ENCODE results near the gene CLCA2.

- TF ChIP-seq HDAC2 (IDR thresholded peaks at IDR 0.05; ENCODE audit: borderline replicate concordance in 1 of 2, low read depth in 2 of 2, low read length in 2 of 2) (no peak), POLR2AphosphoS5 (IDR thresholded peaks at IDR 0.05; ENCODE audit: low read depth, low read length) (no peak), CBX5 (IDR thresholded peaks at IDR 0.05; ENCODE audit: low read depth, low read length) (no peak), GABPA (IDR thresholded peaks at IDR 0.05; ENCODE audit: borderline replicate concordance, insufficient read depth, low read length) (no peak), POLR2A (IDR thresholded peaks at IDR 0.05; ENCODE audit: control extremely low read depth in 1 of 2, low read depth in 2 of 2, low read length in 2 of 2) (no peak), TEAD4 (IDR thresholded peaks at IDR 0.05; ENCODE audit: low read depth, low read length) (no peak)
- TF ChIP-seq, protein P1, sequence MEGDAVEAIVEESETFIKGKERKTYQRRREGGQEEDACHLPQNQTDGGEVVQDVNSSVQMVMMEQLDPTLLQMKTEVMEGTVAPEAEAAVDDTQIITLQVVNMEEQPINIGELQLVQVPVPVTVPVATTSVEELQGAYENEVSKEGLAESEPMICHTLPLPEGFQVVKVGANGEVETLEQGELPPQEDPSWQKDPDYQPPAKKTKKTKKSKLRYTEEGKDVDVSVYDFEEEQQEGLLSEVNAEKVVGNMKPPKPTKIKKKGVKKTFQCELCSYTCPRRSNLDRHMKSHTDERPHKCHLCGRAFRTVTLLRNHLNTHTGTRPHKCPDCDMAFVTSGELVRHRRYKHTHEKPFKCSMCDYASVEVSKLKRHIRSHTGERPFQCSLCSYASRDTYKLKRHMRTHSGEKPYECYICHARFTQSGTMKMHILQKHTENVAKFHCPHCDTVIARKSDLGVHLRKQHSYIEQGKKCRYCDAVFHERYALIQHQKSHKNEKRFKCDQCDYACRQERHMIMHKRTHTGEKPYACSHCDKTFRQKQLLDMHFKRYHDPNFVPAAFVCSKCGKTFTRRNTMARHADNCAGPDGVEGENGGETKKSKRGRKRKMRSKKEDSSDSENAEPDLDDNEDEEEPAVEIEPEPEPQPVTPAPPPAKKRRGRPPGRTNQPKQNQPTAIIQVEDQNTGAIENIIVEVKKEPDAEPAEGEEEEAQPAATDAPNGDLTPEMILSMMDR (IDR thresholded peaks at IDR 0.05; ENCODE audit: control extremely low read depth in 1 of 3, insufficient read depth in 1 of 3, low read depth in 1 of 3, low read length in 3 of 3): no peak
These were observed 14.5 kb upstream of the CLCA2 start for GRCh38 chr1:86409416-86410021.

All from H1 (cell line).